ENCODE data around the gene NUP210L.
A peak's percentile ranks its signal among the peaks of the same experiment; 100 is the strongest.

The NUP210L gene

GRCh38 chr1:154190550-154190949 is 35.7 kb upstream of the NUP210L start:
- no peak overlapping the region for H3K4me2 ChIP-seq (ENCODE audit: low read depth, low read length, poor library complexity, severe bottlenecking)
- no peaks in the 10 kb centered on the region for H3K9me2 ChIP-seq (replicated peaks; ENCODE audit: low read depth, low read length)
- no peak overlapping the region for H3K4me3 ChIP-seq (ENCODE audit: low read length, poor library complexity, severe bottlenecking)
- no peaks in the 10 kb centered on the region for H3K27me3 ChIP-seq (ENCODE audit: insufficient read depth, low read length, poor library complexity, severe bottlenecking)
- H3F3A ChIP-seq (ENCODE audit: low read depth), result no peaks in the 10 kb centered on the region
- TF ChIP-seq EZH2phosphoT487 (IDR thresholded peaks at IDR 0.05; ENCODE audit: borderline replicate concordance) (no peak), CTCF (conservative IDR thresholded peaks at IDR 0.05; ENCODE audit: low read length) (no peak)
- no peak overlapping the region for H3K9ac ChIP-seq (ENCODE audit: low read depth, low read length, poor library complexity, severe bottlenecking)
- H4K20me1 ChIP-seq (ENCODE audit: insufficient read depth, low read length, poor library complexity, severe bottlenecking), result no peaks in the 10 kb centered on the region
- no peaks in the 10 kb centered on the region for H3K4me1 ChIP-seq (ENCODE audit: insufficient read depth, low read length, poor library complexity, severe bottlenecking)
- H2AFZ ChIP-seq (ENCODE audit: low read length), result no peak overlapping the region
- H3K36me3 ChIP-seq (ENCODE audit: insufficient read depth, low read length), result no peaks in the 10 kb centered on the region
- no peaks in the 10 kb centered on the region for H3K9me3 ChIP-seq (ENCODE audit: insufficient read depth, low read depth, low read length)
- no peaks in the 10 kb centered on the region for H3K79me2 ChIP-seq (ENCODE audit: insufficient read depth, low read length)

- H3K9me2 ChIP-seq (replicated peaks; ENCODE audit: low read depth, low read length), result no peaks in the 10 kb centered on the region
- peaks cover under 1% of the 10 kb centered on the region for H4K20me1 ChIP-seq (ENCODE audit: insufficient read depth, low read length, poor library complexity, severe bottlenecking)
- H3K4me1 ChIP-seq (ENCODE audit: insufficient read depth, low read length, poor library complexity, severe bottlenecking), result no peaks in the 10 kb centered on the region
- H3K9me3 ChIP-seq (ENCODE audit: insufficient read depth, low read depth, low read length), result no peaks in the 10 kb centered on the region
- no peaks in the 10 kb centered on the region for H3K27me3 ChIP-seq (ENCODE audit: insufficient read depth, low read length, poor library complexity, severe bottlenecking)
- H3K4me3 ChIP-seq (ENCODE audit: low read length, poor library complexity, severe bottlenecking), result no peak overlapping the region
- H2AFZ ChIP-seq (ENCODE audit: low read length), result no peak overlapping the region; the same call in 1 of the 2 replicates
- H3K36me3 ChIP-seq (ENCODE audit: insufficient read depth, low read length), result no peaks in the 10 kb centered on the region
- H3K4me2 ChIP-seq (ENCODE audit: low read depth, low read length, poor library complexity, severe bottlenecking), result no peak overlapping the region
- H3K79me2 ChIP-seq (ENCODE audit: insufficient read depth, low read length), result peaks cover 5% of the 10 kb centered on the region
- H3K9ac ChIP-seq (ENCODE audit: low read depth, low read length, poor library complexity, severe bottlenecking), result no peak overlapping the region
- H3F3A ChIP-seq (ENCODE audit: low read depth), result peaks cover 4% of the 10 kb centered on the region
- TF ChIP-seq EZH2phosphoT487 (IDR thresholded peaks at IDR 0.05; ENCODE audit: borderline replicate concordance) (no peak), CTCF (conservative IDR thresholded peaks at IDR 0.05; ENCODE audit: low read length) (no peak)
These were observed 32.1 kb upstream of the NUP210L start for GRCh38 chr1:154186852-154187501.

GRCh38 chr1:154186177-154186576 is 31.3 kb upstream of the NUP210L start:
- Histone ChIP-seq H3K9me3 (ENCODE audit: insufficient read depth, low read depth, low read length) (no peaks in the 10 kb centered on the region), H3K4me1 (ENCODE audit: insufficient read depth, low read length, poor library complexity, severe bottlenecking) (peaks cover 3% of the 10 kb centered on the region), H3K27me3 (ENCODE audit: insufficient read depth, low read length, poor library complexity, severe bottlenecking) (no peaks in the 10 kb centered on the region), H2AFZ (ENCODE audit: low read length) (no peak overlapping the region), H3K4me2 (ENCODE audit: low read depth, low read length, poor library complexity, severe bottlenecking) (no peak overlapping the region), H4K20me1 (ENCODE audit: insufficient read depth, low read length, poor library complexity, severe bottlenecking) (peaks cover 9% of the 10 kb centered on the region), H3F3A (ENCODE audit: low read depth) (peaks cover 4% of the 10 kb centered on the region), H3K4me3 (ENCODE audit: low read length, poor library complexity, severe bottlenecking) (no peak overlapping the region), H3K79me2 (ENCODE audit: insufficient read depth, low read length) (peaks cover 13% of the 10 kb centered on the region), H3K9ac (ENCODE audit: low read depth, low read length, poor library complexity, severe bottlenecking) (no peak overlapping the region), H3K9me2 (replicated peaks; ENCODE audit: low read depth, low read length) (no peaks in the 10 kb centered on the region), H3K36me3 (ENCODE audit: insufficient read depth, low read length) (no peaks in the 10 kb centered on the region)
- TF ChIP-seq EZH2phosphoT487 (IDR thresholded peaks at IDR 0.05; ENCODE audit: borderline replicate concordance) (no peak), CTCF (conservative IDR thresholded peaks at IDR 0.05; ENCODE audit: low read length) (peak; percentile 83)
